Measurements from ENCODE around the gene TSPAN18.

The TSPAN18 gene

GRCh38 chr11:44930588-44931302, 204.0 kb downstream of the TSPAN18 start:
- no peak for DNase-seq

GRCh38 chr11:44931466-44931865, 204.7 kb downstream of the TSPAN18 start:
- DNase-seq, result no peak

GRCh38 chr11:44934110-44934509, 207.3 kb downstream of the TSPAN18 start:
- no peak for DNase-seq

- DNase-seq, result no peak
Observed at GRCh38 chr11:44934735-44935250, 208.0 kb downstream of the TSPAN18 start.

GRCh38 chr11:44936525-44936924, 209.8 kb downstream of the TSPAN18 start:
- peak; percentile 79 for DNase-seq

- DNase-seq, result no peak
Observed at GRCh38 chr11:44936951-44937543, 210.3 kb downstream of the TSPAN18 start.

GRCh38 chr11:44938066-44938691, 211.4 kb downstream of the TSPAN18 start:
- DNase-seq, result no peak

GRCh38 chr11:44939673-44940395, 213.1 kb downstream of the TSPAN18 start:
- no peak for DNase-seq

- no peak for DNase-seq
Observed at GRCh38 chr11:44940404-44940803, 213.6 kb downstream of the TSPAN18 start.

- DNase-seq, result no peak
Observed at GRCh38 chr11:44940835-44941234, 214.1 kb downstream of the TSPAN18 start.

- DNase-seq, result no peak
Observed at GRCh38 chr11:44941259-44942021, 214.7 kb downstream of the TSPAN18 start.

GRCh38 chr11:44942029-44942955, 215.5 kb downstream of the TSPAN18 start:
- no peak for DNase-seq

- no peak for DNase-seq
Observed at GRCh38 chr11:44943118-44943517, 216.4 kb downstream of the TSPAN18 start.

GRCh38 chr11:44943696-44944095, 216.9 kb downstream of the TSPAN18 start:
- DNase-seq, result no peak

GRCh38 chr11:44944181-44944852, 217.6 kb downstream of the TSPAN18 start:
- no peak for DNase-seq

GRCh38 chr11:44944853-44945235, 218.1 kb downstream of the TSPAN18 start:
- no peak for DNase-seq

- no peak for DNase-seq
Observed at GRCh38 chr11:44945666-44946065, 218.9 kb downstream of the TSPAN18 start.

GRCh38 chr11:44946263-44946662, 219.5 kb downstream of the TSPAN18 start:
- no peak for DNase-seq

- no peak for DNase-seq
Observed at GRCh38 chr11:44947114-44947513, 220.4 kb downstream of the TSPAN18 start.

GRCh38 chr11:44948155-44948554, 221.4 kb downstream of the TSPAN18 start:
- DNase-seq, result no peak
